ENCODE measurements around the gene PTAFR.

DNA sequence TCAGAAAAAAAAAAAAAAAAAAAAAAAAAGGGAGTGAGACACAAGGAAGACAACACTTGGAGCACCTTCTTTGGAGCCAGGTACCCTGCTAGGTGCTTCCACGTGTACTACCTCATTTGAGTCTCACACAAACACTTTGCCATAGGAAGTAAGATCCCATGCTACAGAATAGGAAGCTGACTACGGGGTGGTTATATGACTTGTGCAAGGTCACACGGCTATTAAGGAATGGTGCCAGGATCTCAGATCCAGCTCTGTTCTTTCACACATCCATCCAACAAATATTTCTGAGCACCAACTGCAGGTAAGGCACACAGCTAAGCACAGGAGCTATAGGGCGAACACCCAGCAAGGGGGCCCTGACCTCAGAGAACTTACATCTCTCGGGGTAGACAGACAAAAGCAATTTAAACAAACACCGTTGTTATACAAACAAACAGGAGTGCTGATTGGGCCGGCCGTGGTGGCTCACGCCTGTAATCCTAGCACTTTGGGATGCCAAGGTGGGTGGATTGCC lies 22.4 kb downstream of the PTAFR start:
- TF ChIP-seq, protein P1, sequence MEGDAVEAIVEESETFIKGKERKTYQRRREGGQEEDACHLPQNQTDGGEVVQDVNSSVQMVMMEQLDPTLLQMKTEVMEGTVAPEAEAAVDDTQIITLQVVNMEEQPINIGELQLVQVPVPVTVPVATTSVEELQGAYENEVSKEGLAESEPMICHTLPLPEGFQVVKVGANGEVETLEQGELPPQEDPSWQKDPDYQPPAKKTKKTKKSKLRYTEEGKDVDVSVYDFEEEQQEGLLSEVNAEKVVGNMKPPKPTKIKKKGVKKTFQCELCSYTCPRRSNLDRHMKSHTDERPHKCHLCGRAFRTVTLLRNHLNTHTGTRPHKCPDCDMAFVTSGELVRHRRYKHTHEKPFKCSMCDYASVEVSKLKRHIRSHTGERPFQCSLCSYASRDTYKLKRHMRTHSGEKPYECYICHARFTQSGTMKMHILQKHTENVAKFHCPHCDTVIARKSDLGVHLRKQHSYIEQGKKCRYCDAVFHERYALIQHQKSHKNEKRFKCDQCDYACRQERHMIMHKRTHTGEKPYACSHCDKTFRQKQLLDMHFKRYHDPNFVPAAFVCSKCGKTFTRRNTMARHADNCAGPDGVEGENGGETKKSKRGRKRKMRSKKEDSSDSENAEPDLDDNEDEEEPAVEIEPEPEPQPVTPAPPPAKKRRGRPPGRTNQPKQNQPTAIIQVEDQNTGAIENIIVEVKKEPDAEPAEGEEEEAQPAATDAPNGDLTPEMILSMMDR (conservative IDR thresholded peaks at IDR 0.05 in 1 of 2, IDR thresholded peaks at IDR 0.05 in 1 of 2; ENCODE audit: extremely low read depth in 1 of 2, insufficient read depth in 1 of 2, low read depth in 1 of 2, low read length in 2 of 2): no peak
- no peak for TF ChIP-seq EZH2 (IDR thresholded peaks at IDR 0.05; ENCODE audit: borderline replicate concordance, low read length)
